NCI-H1694 treated with DMSO at 0.1 percent for 48 hours (cell line): ENCODE data around the gene GPR65.
"Not testable (repeated sequence)": the region's sequence is repeated elsewhere in the genome, so short reads cannot be mapped to it uniquely, and the experiment has no call there.

ENCODE experiments used
- DNase-seq: peaks from one replicate; lab custom pipeline; 2025; lab: John Stamatoyannopoulos, UW

The GPR65 gene

GRCh38 chr14:88004506-88005036, 364 bp upstream of the GPR65 start:
- DNase-seq = no peak

GRCh38 chr14:88005978-88006851, 1.3 kb downstream of the GPR65 start:
- DNase-seq = no peak

GRCh38 chr14:88007608-88008007, 2.7 kb downstream of the GPR65 start:
- no peak for DNase-seq

- DNase-seq = no peak
These were observed 3.3 kb downstream of the GPR65 start for GRCh38 chr14:88008039-88008742.

- DNase-seq = no peak
These were observed 4.6 kb downstream of the GPR65 start for GRCh38 chr14:88009486-88009885.

- DNase-seq = no peak
These were observed 5.4 kb downstream of the GPR65 start for GRCh38 chr14:88010331-88010730.

- no peak for DNase-seq
These were observed 7.6 kb downstream of the GPR65 start for GRCh38 chr14:88012495-88012894.

GRCh38 chr14:88013750-88014349, 8.9 kb downstream of the GPR65 start:
- DNase-seq = peak; percentile 88

GRCh38 chr14:88016768-88017167, 11.8 kb downstream of the GPR65 start:
- DNase-seq = no peak

- DNase-seq = no peak
These were observed 12.6 kb downstream of the GPR65 start for GRCh38 chr14:88017535-88017934.

GRCh38 chr14:88023658-88024187, 18.8 kb downstream of the GPR65 start:
- DNase-seq = no peak

- DNase-seq = not testable (repeated sequence)
These were observed 19.5 kb downstream of the GPR65 start for GRCh38 chr14:88024252-88025086.

- no peak for DNase-seq
These were observed 20.4 kb downstream of the GPR65 start for GRCh38 chr14:88025313-88025712.

- DNase-seq = no peak
These were observed 22.0 kb downstream of the GPR65 start for GRCh38 chr14:88026890-88027289.

GRCh38 chr14:88029500-88029899, 24.6 kb downstream of the GPR65 start:
- DNase-seq = no peak

GRCh38 chr14:88030079-88030478, 25.1 kb downstream of the GPR65 start:
- no peak for DNase-seq

GRCh38 chr14:88030892-88031291, 26.0 kb downstream of the GPR65 start:
- no peak for DNase-seq

GRCh38 chr14:88032373-88032772, 27.4 kb downstream of the GPR65 start:
- no peak for DNase-seq

GRCh38 chr14:88034076-88034475, 29.1 kb downstream of the GPR65 start:
- DNase-seq = no peak

GRCh38 chr14:88036422-88036821, 31.5 kb downstream of the GPR65 start:
- DNase-seq = no peak

- no peak for DNase-seq
These were observed 32.4 kb downstream of the GPR65 start for GRCh38 chr14:88037325-88037724.
